H9 (cell line): ENCODE results near the gene ARID2. TPM values are rescaled to one million over a fixed set of nuclear protein-coding genes. Genes with fewer than 3 reads are reported as not detected.

ENCODE experiments used
- DNase-seq: peaks from one replicate; pipeline ENCODE4 v3.0.0-alpha.2; 2017
- H2AFZ ChIP-seq: one replicate; pipeline ENCODE4 v1.6.1; 2013; ENCODE audit warnings: mild to moderate bottlenecking, low read length, control low read depth, moderate library complexity
- H2AK5ac ChIP-seq: 2 replicates; pipeline ENCODE4 v1.6.1; 2013; ENCODE audit warnings: low read length, control low read depth, mixed read lengths; ENCODE audit not compliant: insufficient read length
- H2BK120ac ChIP-seq: one replicate; pipeline ENCODE4 v1.6.1; 2013; ENCODE audit warnings: low read depth, mild to moderate bottlenecking, low read length, control low read depth, inconsistent platforms; ENCODE audit not compliant: poor library complexity, severe bottlenecking
- H2BK12ac ChIP-seq: 2 replicates; pipeline ENCODE4 v1.6.1; 2013; ENCODE audit warnings: low read length, control low read depth, mixed read lengths, low read depth; ENCODE audit not compliant: insufficient read length
- H2BK15ac ChIP-seq: 2 replicates; pipeline ENCODE4 v1.6.1; 2013; ENCODE audit warnings: low read depth, low read length, control low read depth
- H2BK20ac ChIP-seq: one replicate; pipeline ENCODE4 v1.6.1; 2013; ENCODE audit warnings: low read depth, mild to moderate bottlenecking, low read length, control low read depth, inconsistent platforms; ENCODE audit not compliant: poor library complexity, severe bottlenecking
- H2BK5ac ChIP-seq: 2 replicates; pipeline ENCODE4 v1.6.1; 2013; ENCODE audit warnings: low read length, control low read depth, mixed read lengths; ENCODE audit not compliant: insufficient read length
- H3K14ac ChIP-seq: 2 replicates; pipeline ENCODE4 v1.6.1; 2013; ENCODE audit warnings: low read length, control low read depth; ENCODE audit not compliant: insufficient read depth
- H3K18ac ChIP-seq: 2 replicates; pipeline ENCODE4 v1.6.1; 2013; ENCODE audit warnings: low read depth, mild to moderate bottlenecking, mixed read lengths, low read length, control low read depth; ENCODE audit not compliant: insufficient read length
- H3K23ac ChIP-seq: 2 replicates; pipeline ENCODE4 v1.6.1; 2013; ENCODE audit warnings: low read length, control low read depth, mixed read lengths, low read depth; ENCODE audit not compliant: insufficient read length
- H3K23me2 ChIP-seq: 2 replicates; pipeline ENCODE4 v1.6.1; 2013; ENCODE audit warnings: low read depth, mild to moderate bottlenecking, mixed read lengths, low read length, control low read depth; ENCODE audit not compliant: insufficient read length, poor library complexity, severe bottlenecking
- H3K27ac ChIP-seq: 2 replicates; pipeline ENCODE4 v1.5.1; 2013; ENCODE audit warnings: low read length, control low read depth, mixed read lengths, low read depth; ENCODE audit not compliant: insufficient read length
- H3K27me3 ChIP-seq: 2 replicates; pipeline ENCODE4 v1.6.1; 2013; ENCODE audit warnings: low read length, control low read depth, inconsistent platforms; ENCODE audit not compliant: insufficient read depth
- H3K4ac ChIP-seq: 2 replicates; pipeline ENCODE4 v1.6.1; 2013; ENCODE audit warnings: low read depth, mild to moderate bottlenecking, control low read depth, inconsistent platforms, low read length, moderate library complexity
- H3K4me1 ChIP-seq: 2 replicates; pipeline ENCODE4 v1.6.1; 2013; ENCODE audit warnings: low read length, control low read depth, inconsistent platforms; ENCODE audit not compliant: insufficient read depth
- H3K4me2 ChIP-seq: 2 replicates; pipeline ENCODE4 v1.6.1; 2013; ENCODE audit warnings: low read length, control low read depth, mixed read lengths; ENCODE audit not compliant: insufficient read length, insufficient read depth
- H3K56ac ChIP-seq: 2 replicates; pipeline ENCODE4 v1.6.1; 2013; ENCODE audit warnings: low read depth, mild to moderate bottlenecking, mixed read lengths, low read length, control low read depth; ENCODE audit not compliant: insufficient read length
- H3K79me1 ChIP-seq: 2 replicates; pipeline ENCODE4 v1.6.1; 2013; ENCODE audit warnings: low read depth, mild to moderate bottlenecking, moderate library complexity, low read length, control low read depth, inconsistent platforms; ENCODE audit not compliant: insufficient read depth, poor library complexity, severe bottlenecking
- H3K79me2 ChIP-seq: 2 replicates; pipeline ENCODE4 v1.6.1; 2013; ENCODE audit warnings: low read length, control low read depth, inconsistent platforms; ENCODE audit not compliant: insufficient read depth
- H3K9ac ChIP-seq: 2 replicates; pipeline ENCODE4 v1.6.1; 2013; ENCODE audit warnings: low read length, control low read depth, mixed read lengths; ENCODE audit not compliant: insufficient read length; ENCODE audit errors: extremely low read depth
- H3K9me3 ChIP-seq: one replicate; pipeline ENCODE4 v1.6.1; 2013; ENCODE audit warnings: low read depth, low read length, inconsistent platforms; ENCODE audit not compliant: control insufficient read depth
- H3T11ph ChIP-seq: one replicate; pipeline ENCODE4 v1.6.1; 2013; ENCODE audit warnings: mild to moderate bottlenecking, low read length, control low read depth, inconsistent platforms
- H4K20me1 ChIP-seq: one replicate; pipeline ENCODE4 v1.6.1; 2013; ENCODE audit not compliant: control insufficient read depth, insufficient read length, insufficient read depth
- H4K5ac ChIP-seq: 2 replicates; pipeline ENCODE4 v1.6.1; 2013; ENCODE audit warnings: low read depth, mild to moderate bottlenecking, mixed read lengths, low read length, control low read depth; ENCODE audit not compliant: insufficient read length
- H4K8ac ChIP-seq: replicated peaks from 2 replicates; pipeline ENCODE4 v1.6.1; 2013; ENCODE audit warnings: low read length, control low read depth, mixed read lengths, low read depth; ENCODE audit not compliant: insufficient read length
- H4K91ac ChIP-seq: 2 replicates; pipeline ENCODE4 v1.6.1; 2013; ENCODE audit warnings: low read depth, mild to moderate bottlenecking, moderate library complexity, mixed read lengths, low read length, control low read depth; ENCODE audit not compliant: insufficient read length
- H3K27ac Mint-ChIP-seq, 3 experiments: 2 replicates in 2 of 3; 3 replicates in 1 of 3; pipeline ENCODE4 v1.8.0; 2020 to 2021; ENCODE audit warnings: mixed read lengths in 3 of 3, mild to moderate bottlenecking in 1 of 3, moderate library complexity in 1 of 3
- H3K27me3 Mint-ChIP-seq: 2 replicates; pipeline ENCODE4 v1.8.0; 2021; ENCODE audit warnings: low read depth, mild to moderate bottlenecking, moderate library complexity, mixed read lengths
- H3K36me3 Mint-ChIP-seq, 3 experiments: 2 replicates in 2 of 3; 3 replicates in 1 of 3; pipeline ENCODE4 v1.8.0; 2020 to 2021; ENCODE audit warnings: low read depth in 3 of 3, mixed read lengths in 3 of 3; ENCODE audit not compliant: insufficient read depth in 1 of 3
- H3K4me1 Mint-ChIP-seq, 2 experiments: 2 replicates each; pipeline ENCODE4 v1.8.0; 2020; ENCODE audit warnings: mixed read lengths in 2 of 2
- H3K4me3 Mint-ChIP-seq, 2 experiments: 2 replicates in 1 of 2; 3 replicates in 1 of 2; pipeline ENCODE4 v1.8.0; 2020 to 2021; ENCODE audit warnings: mild to moderate bottlenecking in 2 of 2, mixed read lengths in 2 of 2, moderate library complexity in 1 of 2
- H3K9me3 Mint-ChIP-seq, 2 experiments: 2 replicates in 1 of 2; 3 replicates in 1 of 2; pipeline ENCODE4 v1.8.0; 2020; ENCODE audit warnings: mild to moderate bottlenecking in 2 of 2, mixed read lengths in 2 of 2, moderate library complexity in 1 of 2
- WGBS: extraction: QIAGEN DNeasy Blood & Tissue Kit; methylation state at CpG from one replicate; pipeline ENCODE4 v1.1.7; 2013; ENCODE audit warnings: missing lambda C conversion rate, low lambda C conversion rate, mixed read lengths; ENCODE audit not compliant: insufficient read length; ENCODE audit errors: extremely low coverage; 5-methylcytosine and 5-hydroxymethylcytosine counted together
- total RNA-seq: library from RNA; stranded (reverse); gene quantifications from 2 replicates; pipeline ENCODE4 v1.2.1, GENCODE V29; 2021
- TF ChIP-seq, protein P1 (sequence below): fragments of 200-600 bp; sonication (generic); conservative IDR thresholded peaks from 3 replicates; pipeline ENCODE4 v1.8.0; 2021; ENCODE audit warnings: antibody characterized with exemption, mild to moderate bottlenecking

The ARID2 gene
- total RNA-seq, 1 experiment from 2014 or later = 63.8 TPM

DNA sequence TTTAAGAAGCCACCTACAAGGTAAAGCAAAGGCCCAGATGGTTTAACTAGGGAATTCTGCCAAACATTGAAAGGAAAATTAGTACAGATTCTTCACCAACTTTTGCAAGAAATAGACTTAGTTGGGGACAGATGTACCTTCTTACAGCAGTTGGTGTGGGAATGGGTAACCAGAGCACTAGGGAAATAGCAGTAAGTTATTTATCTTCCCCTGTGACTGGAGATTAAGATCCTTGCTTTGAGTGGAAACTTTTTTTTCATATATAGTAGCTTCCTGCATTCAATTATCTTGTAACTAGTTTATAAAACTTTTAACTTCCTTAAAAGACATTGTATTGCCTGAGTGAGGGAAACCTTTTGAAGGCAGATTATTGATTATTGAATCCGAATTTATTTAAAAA, 44.2 kb downstream of the ARID2 start:
- Histone ChIP-seq H2BK20ac (no peak overlapping the region), H3K9ac (no peak overlapping the region), H3K14ac (no peak overlapping the region), H3K56ac (no peak overlapping the region), H4K20me1 (no peaks in the 10 kb centered on the region), H3K9me3 (no peaks in the 10 kb centered on the region), H2BK5ac (no peak overlapping the region), H3K27ac (no peak overlapping the region), H4K91ac (no peak overlapping the region), H4K8ac (no peak overlapping the region), H2BK120ac (no peak overlapping the region), H3K23me2 (no peaks in the 10 kb centered on the region), H3T11ph (no peak overlapping the region), H3K4me1 (no peaks in the 10 kb centered on the region), H3K4ac (no peak overlapping the region), H3K27me3 (no peaks in the 10 kb centered on the region), H3K79me1 (no peaks in the 10 kb centered on the region), H2AFZ (no peak overlapping the region), H4K5ac (no peak overlapping the region), H3K23ac (no peak overlapping the region), H2BK12ac (no peak overlapping the region), H2AK5ac (no peak overlapping the region), H3K4me2 (no peak overlapping the region), H3K79me2 (peaks cover 5% of the 10 kb centered on the region; the same call in 1 of the 2 replicates), H3K18ac (no peak overlapping the region), H2BK15ac (no peak overlapping the region)
- no CpG with 5 or more reads among the region's 1 CpG for WGBS
- Mint-ChIP-seq H3K36me3 (peaks cover 7 to 10% (median 9%) of the 10 kb centered on the region in 3 experiments; a peak in 6 of 7 replicates), H3K9me3 (peaks cover 0 to 4% of the 10 kb centered on the region in 2 experiments; a peak in 2 of 5 replicates), H3K4me1 (peaks cover 36 to 37% of the 10 kb centered on the region in 2 experiments), H3K4me3 (no peak overlapping the region), H3K27ac (no peak overlapping the region), H3K27me3 (no peaks in the 10 kb centered on the region)
- TF ChIP-seq, protein P1, sequence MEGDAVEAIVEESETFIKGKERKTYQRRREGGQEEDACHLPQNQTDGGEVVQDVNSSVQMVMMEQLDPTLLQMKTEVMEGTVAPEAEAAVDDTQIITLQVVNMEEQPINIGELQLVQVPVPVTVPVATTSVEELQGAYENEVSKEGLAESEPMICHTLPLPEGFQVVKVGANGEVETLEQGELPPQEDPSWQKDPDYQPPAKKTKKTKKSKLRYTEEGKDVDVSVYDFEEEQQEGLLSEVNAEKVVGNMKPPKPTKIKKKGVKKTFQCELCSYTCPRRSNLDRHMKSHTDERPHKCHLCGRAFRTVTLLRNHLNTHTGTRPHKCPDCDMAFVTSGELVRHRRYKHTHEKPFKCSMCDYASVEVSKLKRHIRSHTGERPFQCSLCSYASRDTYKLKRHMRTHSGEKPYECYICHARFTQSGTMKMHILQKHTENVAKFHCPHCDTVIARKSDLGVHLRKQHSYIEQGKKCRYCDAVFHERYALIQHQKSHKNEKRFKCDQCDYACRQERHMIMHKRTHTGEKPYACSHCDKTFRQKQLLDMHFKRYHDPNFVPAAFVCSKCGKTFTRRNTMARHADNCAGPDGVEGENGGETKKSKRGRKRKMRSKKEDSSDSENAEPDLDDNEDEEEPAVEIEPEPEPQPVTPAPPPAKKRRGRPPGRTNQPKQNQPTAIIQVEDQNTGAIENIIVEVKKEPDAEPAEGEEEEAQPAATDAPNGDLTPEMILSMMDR = no peak
- no peak for DNase-seq
